ENCODE data around the gene UNC5C. TPM values are rescaled to one million over a fixed set of nuclear protein-coding genes. Genes with fewer than 3 reads are reported as not detected.

Gene UNC5C
- total and polyA plus RNA-seq, 2 of the 8 experiments (the other 6 are each of a cell fraction or from before 2014, with no cell fraction given), result 0.30 to 1.3 TPM

GRCh38 chr4:95158045-95158444 is 390.7 kb downstream of the UNC5C start (continued):
- no peak for TF ChIP-seq SP4 (IDR thresholded peaks at IDR 0.05; ENCODE audit: low read length)
- no peak for TF ChIP-seq MAFK (IDR thresholded peaks at IDR 0.05; ENCODE audit: low read depth, low read length)
- no peak for TF ChIP-seq POLR2A (IDR thresholded peaks at IDR 0.05; ENCODE audit: control extremely low read depth in 1 of 2, low read depth in 2 of 2, low read length in 2 of 2)
- TF ChIP-seq SIN3A (conservative IDR thresholded peaks at IDR 0.05 in 1 of 2, IDR thresholded peaks at IDR 0.05 in 1 of 2; ENCODE audit: low read depth in 1 of 2, low read length in 2 of 2), result no peak
- no peak for TF ChIP-seq E2F6 (IDR thresholded peaks at IDR 0.05)
- TF ChIP-seq MAX (IDR thresholded peaks at IDR 0.05), result no peak
- no peak for TF ChIP-seq POU5F1 (IDR thresholded peaks at IDR 0.05; ENCODE audit: low read depth, low read length)
- TF ChIP-seq RXRA (IDR thresholded peaks at IDR 0.05; ENCODE audit: insufficient read depth, low read depth, low read length), result no peak
